HG02642 (cell line): ENCODE measurements around the gene CNIH3.

Source experiments
- ATAC-seq: cut with Tn5 transposase; IDR thresholded peaks from one replicate; pipeline ENCODE4 v1.9.1; 2021; ENCODE audit warnings: mild to moderate bottlenecking; ENCODE audit not compliant: unreplicated experiment, poor library complexity

CNIH3 gene

GRCh38 chr1:224639426-224639975, 23.4 kb downstream of the CNIH3 start:
- no peak for ATAC-seq

GRCh38 chr1:224640018-224640417, 23.9 kb downstream of the CNIH3 start:
- ATAC-seq: no peak

- no peak for ATAC-seq
Measured at GRCh38 chr1:224640587-224640986, 24.5 kb downstream of the CNIH3 start.

GRCh38 chr1:224641030-224641429, 24.9 kb downstream of the CNIH3 start:
- ATAC-seq: no peak

- ATAC-seq: no peak
Measured at GRCh38 chr1:224643653-224644052, 27.5 kb downstream of the CNIH3 start.

GRCh38 chr1:224644553-224645154, 28.5 kb downstream of the CNIH3 start:
- ATAC-seq: peak; percentile 64

GRCh38 chr1:224647449-224647848, 31.3 kb downstream of the CNIH3 start:
- no peak for ATAC-seq

- no peak for ATAC-seq
Measured at GRCh38 chr1:224650290-224650689, 34.2 kb downstream of the CNIH3 start.

GRCh38 chr1:224651188-224651587, 35.1 kb downstream of the CNIH3 start:
- ATAC-seq: no peak

GRCh38 chr1:224656392-224656791, 40.3 kb downstream of the CNIH3 start:
- ATAC-seq: no peak

GRCh38 chr1:224660074-224660473, 44.0 kb downstream of the CNIH3 start:
- ATAC-seq: no peak

- no peak for ATAC-seq
Measured at GRCh38 chr1:224662870-224663269, 46.8 kb downstream of the CNIH3 start.

GRCh38 chr1:224665016-224665415, 48.9 kb downstream of the CNIH3 start:
- ATAC-seq: no peak

GRCh38 chr1:224666078-224666477, 50.0 kb downstream of the CNIH3 start:
- ATAC-seq: no peak

GRCh38 chr1:224666913-224667312, 50.8 kb downstream of the CNIH3 start:
- no peak for ATAC-seq

- no peak for ATAC-seq
Measured at GRCh38 chr1:224668984-224669383, 52.9 kb downstream of the CNIH3 start.

- no peak for ATAC-seq
Measured at GRCh38 chr1:224669403-224669802, 53.3 kb downstream of the CNIH3 start.

GRCh38 chr1:224670506-224670905, 54.4 kb downstream of the CNIH3 start:
- no peak for ATAC-seq

- ATAC-seq: no peak
Measured at GRCh38 chr1:224671076-224671475, 55.0 kb downstream of the CNIH3 start.

- ATAC-seq: no peak
Measured at GRCh38 chr1:224673141-224673540, 57.0 kb downstream of the CNIH3 start.

- no peak for ATAC-seq
Measured at GRCh38 chr1:224675590-224675989, 59.5 kb downstream of the CNIH3 start.

- no peak for ATAC-seq
Measured at GRCh38 chr1:224676551-224676950, 60.4 kb downstream of the CNIH3 start.
